NT2/D1 (cell line): Measurements from ENCODE around the gene NLGN1.

ENCODE experiments used
- DNase-seq: peaks from one replicate; pipeline ENCODE4 v3.0.0-alpha.2; 2011; ENCODE audit warnings: low read depth, low spot score
- H3K27me3 ChIP-seq: 2 replicates; pipeline ENCODE4 v1.6.0; 2011; ENCODE audit warnings: mild to moderate bottlenecking; ENCODE audit not compliant: insufficient read length, insufficient read depth
- H3K36me3 ChIP-seq: 2 replicates; pipeline ENCODE4 v1.6.1; 2011; ENCODE audit warnings: mild to moderate bottlenecking, low read length, mixed read lengths; ENCODE audit not compliant: insufficient read depth, insufficient read length
- H3K4me1 ChIP-seq: 2 replicates; pipeline ENCODE4 v1.5.1; 2011; ENCODE audit not compliant: insufficient read depth, insufficient read length
- H3K4me3 ChIP-seq: 2 replicates; pipeline ENCODE4 v1.5.1; 2011; ENCODE audit warnings: low read depth; ENCODE audit not compliant: insufficient read length
- H3K9ac ChIP-seq: 2 replicates; pipeline ENCODE4 v1.6.0; 2011; ENCODE audit warnings: low read depth; ENCODE audit not compliant: insufficient read length
- H3K9me3 ChIP-seq: 2 replicates; pipeline ENCODE4 v1.5.1; 2011; ENCODE audit warnings: mild to moderate bottlenecking, low read length; ENCODE audit not compliant: insufficient read depth
- SUZ12 ChIP-seq: IDR thresholded peaks from 2 replicates; pipeline ENCODE4 v1.6.1; 2011; ENCODE audit not compliant: insufficient read length, insufficient read depth; ENCODE audit errors: extremely low read depth
- YY1 ChIP-seq: IDR thresholded peaks from 2 replicates; pipeline ENCODE4 v1.6.1; 2011; ENCODE audit not compliant: insufficient read length, insufficient read depth
- ZNF274 ChIP-seq: IDR thresholded peaks from 2 replicates; pipeline ENCODE4 v1.6.1; 2011; ENCODE audit warnings: mild to moderate bottlenecking, low read depth, low read length

Gene NLGN1

DNA sequence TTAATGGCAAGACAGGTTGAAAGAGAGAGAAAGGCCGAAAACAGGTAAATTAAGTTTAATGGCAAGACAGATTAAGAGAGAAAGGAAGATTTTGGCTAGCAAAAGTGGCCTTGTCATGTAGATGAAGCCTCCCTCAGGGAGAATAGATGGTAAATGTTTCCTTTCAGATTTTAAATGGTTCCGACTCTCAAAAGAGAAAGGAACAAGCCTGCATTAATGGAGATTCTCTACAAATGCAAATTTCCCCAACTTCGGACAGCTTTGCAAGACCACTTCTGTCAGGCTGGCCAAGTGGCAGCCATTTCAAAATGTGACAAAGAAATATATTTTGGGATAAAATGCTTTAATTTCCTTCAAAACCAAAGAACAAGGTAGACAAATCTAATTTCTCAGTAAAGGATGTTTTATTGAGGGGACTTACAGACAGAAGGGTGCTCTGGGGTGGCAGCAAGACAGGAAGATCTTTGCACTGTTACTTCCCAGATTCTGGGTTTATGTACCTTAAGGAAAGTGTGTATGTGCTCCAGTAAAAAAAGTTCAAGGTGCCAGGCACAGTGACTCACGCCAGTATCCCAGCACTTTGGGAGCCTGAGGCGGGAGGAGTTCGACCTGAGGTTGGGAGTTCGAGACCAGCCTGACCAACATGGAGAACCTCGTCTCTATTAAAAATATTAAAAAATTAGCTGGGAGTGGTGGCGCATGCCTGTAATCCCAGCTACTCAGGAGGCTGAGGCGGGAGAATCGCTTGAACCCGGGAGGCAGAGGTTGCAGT, 835.3 kb downstream of the NLGN1 start:
- no peaks in the 10 kb centered on the region for H3K4me1 ChIP-seq
- peak; percentile 89 for DNase-seq
- H3K9me3 ChIP-seq = peaks cover 43% of the 10 kb centered on the region
- no peak overlapping the region for H3K4me3 ChIP-seq
- TF ChIP-seq SUZ12 (no peak), ZNF274 (no peak), YY1 (no peak)
- H3K27me3 ChIP-seq = no peaks in the 10 kb centered on the region
- H3K9ac ChIP-seq = peak overlapping the region; percentile 57
- H3K36me3 ChIP-seq = no peaks in the 10 kb centered on the region

DNA sequence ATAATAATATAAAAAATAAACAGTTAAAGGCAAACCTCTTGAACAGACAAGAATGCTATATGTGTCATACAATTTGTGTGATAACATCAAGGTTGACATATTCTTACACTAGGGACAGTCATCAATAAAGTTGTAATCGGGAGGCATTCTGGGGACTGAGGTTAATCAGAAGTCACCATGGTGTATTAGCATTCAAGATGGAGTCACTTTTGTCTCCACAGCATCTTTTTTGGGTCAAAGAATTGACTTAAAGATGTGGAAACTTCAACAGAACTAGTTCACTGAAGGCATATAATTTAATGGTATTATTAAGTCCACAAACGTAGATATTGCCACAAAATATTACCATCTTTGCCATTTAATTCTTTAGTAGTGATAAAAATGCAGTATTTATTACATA, 836.0 kb downstream of the NLGN1 start:
- Histone ChIP-seq H3K27me3 (no peaks in the 10 kb centered on the region), H3K4me3 (no peak overlapping the region), H3K9ac (no peak overlapping the region), H3K4me1 (no peaks in the 10 kb centered on the region), H3K9me3 (peaks cover 43% of the 10 kb centered on the region), H3K36me3 (no peaks in the 10 kb centered on the region)
- no peak for DNase-seq
- TF ChIP-seq ZNF274 = no peak
- TF ChIP-seq YY1 = no peak
- TF ChIP-seq SUZ12 = no peak

DNA sequence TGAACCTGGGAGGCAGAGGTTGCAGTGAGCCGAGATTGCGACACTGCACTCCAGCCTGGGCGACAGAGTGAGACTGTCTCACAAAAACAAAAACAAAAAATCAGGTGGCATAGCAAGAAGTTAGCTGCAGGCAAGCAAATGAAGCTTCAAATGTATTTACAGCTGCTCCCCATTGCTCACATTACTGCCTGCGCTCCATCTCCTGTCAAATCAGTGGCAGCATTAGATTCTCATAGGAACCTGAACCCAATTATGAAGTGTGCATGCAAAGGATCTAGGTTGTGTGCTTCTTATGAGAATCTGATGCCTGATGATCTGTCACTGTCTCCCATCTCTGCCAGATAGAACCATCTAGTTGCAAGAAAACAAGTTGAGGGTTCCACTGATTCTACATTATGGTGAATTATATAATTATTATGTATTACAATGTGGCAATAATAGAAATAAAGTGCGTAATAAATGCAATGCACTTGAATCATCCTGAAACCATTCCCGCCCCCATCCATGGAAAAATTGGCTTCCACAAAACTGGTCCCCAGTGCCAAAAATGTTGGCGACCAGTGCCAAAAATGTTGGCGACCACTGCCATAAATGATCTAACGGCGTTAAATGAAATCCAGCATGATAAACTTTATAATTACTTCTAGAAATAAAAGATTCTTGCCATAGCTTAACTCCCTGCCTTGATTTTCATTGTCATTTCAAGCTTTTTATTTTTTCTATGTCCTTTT, 844.9 kb downstream of the NLGN1 start:
- Histone ChIP-seq H3K9me3 (no peaks in the 10 kb centered on the region), H3K9ac (no peak overlapping the region), H3K36me3 (no peaks in the 10 kb centered on the region), H3K4me1 (no peaks in the 10 kb centered on the region), H3K4me3 (no peak overlapping the region), H3K27me3 (no peaks in the 10 kb centered on the region)
- no peak for DNase-seq
- no peak for TF ChIP-seq SUZ12
- TF ChIP-seq YY1 = no peak
- no peak for TF ChIP-seq ZNF274

DNA sequence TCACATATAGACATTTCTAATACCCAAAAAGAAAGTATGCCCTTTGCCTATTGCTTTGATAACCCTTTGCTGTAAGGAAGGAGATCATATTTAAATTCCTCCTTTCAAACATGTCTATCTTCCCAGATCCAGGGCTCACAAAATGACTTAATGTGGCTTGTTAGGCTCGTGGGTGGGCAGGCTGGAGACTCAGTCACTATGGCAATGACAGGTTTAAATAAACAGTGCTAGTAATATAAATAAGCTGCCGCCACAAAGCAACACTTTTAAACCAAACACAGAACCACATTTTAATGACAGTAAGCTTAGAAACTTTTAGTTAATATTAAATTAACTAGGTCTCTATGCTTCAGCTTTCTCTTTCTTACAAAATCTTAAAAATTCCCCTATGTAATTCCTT, 845.6 kb downstream of the NLGN1 start:
- Histone ChIP-seq H3K4me3 (no peak overlapping the region), H3K27me3 (no peaks in the 10 kb centered on the region), H3K9ac (no peak overlapping the region), H3K4me1 (no peaks in the 10 kb centered on the region), H3K36me3 (no peaks in the 10 kb centered on the region), H3K9me3 (no peaks in the 10 kb centered on the region)
- TF ChIP-seq ZNF274 (no peak), SUZ12 (no peak), YY1 (no peak)
- no peak for DNase-seq

DNA sequence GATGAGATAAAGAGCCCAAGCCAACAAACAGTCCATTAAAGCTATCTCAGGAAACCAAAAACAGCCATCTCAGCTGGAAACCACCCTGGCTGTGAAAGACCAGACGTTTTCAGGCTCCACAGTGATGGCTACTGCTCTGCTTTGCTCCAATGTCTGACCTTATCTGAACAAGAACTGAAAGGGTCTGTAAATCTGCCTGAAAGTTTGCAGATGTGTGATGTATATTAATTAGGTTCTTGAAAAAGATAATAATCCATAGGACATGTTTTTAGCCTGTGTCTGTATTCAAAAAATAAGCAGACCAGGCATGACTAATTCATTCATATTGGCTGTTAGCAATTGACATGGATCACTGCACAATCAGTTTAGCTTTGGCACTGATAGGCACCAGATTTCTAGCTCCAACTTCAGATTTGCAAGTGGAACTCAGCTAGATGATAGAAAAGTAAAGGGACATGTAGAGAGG, 850.2 kb downstream of the NLGN1 start:
- no peak for TF ChIP-seq SUZ12
- TF ChIP-seq ZNF274 = no peak
- TF ChIP-seq YY1 = no peak
- DNase-seq = no peak
- no peaks in the 10 kb centered on the region for H3K27me3 ChIP-seq
- H3K4me3 ChIP-seq = no peak overlapping the region
- no peaks in the 10 kb centered on the region for H3K9me3 ChIP-seq
- no peaks in the 10 kb centered on the region for H3K4me1 ChIP-seq
- H3K9ac ChIP-seq = no peak overlapping the region
- H3K36me3 ChIP-seq = no peaks in the 10 kb centered on the region

DNA sequence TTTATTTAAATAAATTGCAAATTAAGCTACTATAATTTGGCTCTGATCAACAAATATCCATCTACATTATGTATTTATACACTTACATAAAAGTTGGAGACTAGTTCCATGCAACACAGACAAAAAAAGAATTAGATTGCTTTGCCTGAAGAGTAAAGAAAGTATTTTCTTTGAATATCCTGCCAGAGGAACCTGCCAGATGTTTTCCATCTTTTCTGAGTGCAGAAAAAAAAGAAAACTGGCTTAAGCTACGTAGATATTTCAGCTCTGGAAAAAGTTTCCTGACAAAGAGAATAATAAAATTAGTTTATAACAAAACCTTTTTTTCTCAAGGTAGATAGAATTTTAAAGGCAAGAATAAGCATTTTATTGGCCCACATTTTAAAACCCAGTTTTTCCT, 854.1 kb downstream of the NLGN1 start:
- no peaks in the 10 kb centered on the region for H3K4me1 ChIP-seq
- H3K27me3 ChIP-seq = no peaks in the 10 kb centered on the region
- no peak for DNase-seq
- no peak overlapping the region for H3K9ac ChIP-seq
- no peak overlapping the region for H3K4me3 ChIP-seq
- TF ChIP-seq ZNF274 (no peak), SUZ12 (no peak), YY1 (no peak)
- no peaks in the 10 kb centered on the region for H3K36me3 ChIP-seq
- H3K9me3 ChIP-seq = no peaks in the 10 kb centered on the region

DNA sequence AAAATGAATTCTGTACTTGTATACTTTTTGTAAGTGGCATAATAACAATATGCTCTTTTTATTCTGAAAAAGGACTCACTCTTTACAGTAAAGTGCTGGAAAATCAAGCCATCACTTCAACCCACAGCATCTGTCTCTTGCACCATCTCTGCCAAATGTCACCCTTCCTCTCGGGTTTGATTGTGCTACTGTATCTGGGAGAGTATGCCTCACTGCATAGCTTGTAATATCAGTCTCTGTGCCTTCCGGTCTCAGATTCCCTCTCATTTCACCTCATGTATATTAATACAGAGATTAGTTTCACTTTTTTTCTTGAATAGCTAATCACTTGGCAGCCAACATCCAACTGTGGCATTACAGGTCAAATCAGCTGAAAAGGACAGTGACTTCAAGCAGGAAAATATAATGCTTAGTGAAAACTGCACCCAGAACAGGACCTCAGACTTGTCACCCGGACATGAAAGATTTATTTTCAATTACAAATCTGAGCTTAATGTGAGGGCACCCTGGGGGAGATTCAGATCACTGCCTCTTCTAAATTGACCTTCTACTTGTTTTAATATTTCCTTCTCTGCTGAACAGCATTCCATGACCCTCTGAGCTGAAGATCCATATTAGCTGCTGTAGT, 855.8 kb downstream of the NLGN1 start:
- H3K9me3 ChIP-seq = no peaks in the 10 kb centered on the region
- no peak overlapping the region for H3K9ac ChIP-seq
- DNase-seq = no peak
- no peaks in the 10 kb centered on the region for H3K27me3 ChIP-seq
- H3K4me3 ChIP-seq = no peak overlapping the region
- no peak for TF ChIP-seq ZNF274
- TF ChIP-seq SUZ12 = no peak
- TF ChIP-seq YY1 = no peak
- no peaks in the 10 kb centered on the region for H3K36me3 ChIP-seq
- H3K4me1 ChIP-seq = no peaks in the 10 kb centered on the region
